A549 (cell line): Measurements from ENCODE around the gene RTL5. TPM values are rescaled to one million over a fixed set of nuclear protein-coding genes. Genes with fewer than 3 reads are reported as not detected.
A peak's percentile ranks its signal among the peaks of the same experiment; 100 is the strongest.

Source experiments
- ATAC-seq, 2 experiments: fragments of 200-7000 bp in 1 of 2; fragments of >200 bp in 1 of 2; cut with Nextera tagmentation in 1 of 2; cut with Tn5 transposase in 1 of 2; 3 replicates each; pipeline versions ENCODE4 v1.8.0 to v1.9.1; 2018 to 2020; ENCODE audit warnings: mild to moderate bottlenecking in 1 of 2, moderate library complexity in 1 of 2
- CTCF ChIA-PET: fragments of 300-600 bp; sonication (Branson Sonifier 250); formaldehyde crosslinking; extraction: SDS; loops from one replicate; lab custom pipeline; 2021; ENCODE audit warnings: antibody characterized with exemption, inconsistent platforms; lab: Yijun Ruan, JAX
- POLR2A ChIA-PET: fragments of 350-600 bp; formaldehyde crosslinking; extraction: SDS; loops from one replicate; lab custom pipeline; 2021; ENCODE audit warnings: antibody characterized with exemption, inconsistent platforms; lab: Yijun Ruan, JAX
- DNase-seq, 2 experiments: peaks; one replicate each; pipeline versions ENCODE4 v3.0.0 to v3.0.0-alpha.2; 2011 to 2016; ENCODE audit warnings: low read depth in 1 of 2, low spot score in 1 of 2
- FAIRE-seq: peaks from 2 replicates; lab custom pipeline; 2011; peaks lifted over from hg19 to GRCh38; lab: Jason Lieb, UNC
- H3K27ac ChIP-seq, 2 experiments: fragments of >200 bp; sonication (Bioruptor Twin); formaldehyde crosslinking; 3 replicates each; pipeline ENCODE4 v1.5.1; 2016 to 2017
- H3K4me1 ChIP-seq: fragments of >200 bp; sonication (Bioruptor Twin); formaldehyde crosslinking; 3 replicates; pipeline ENCODE4 v1.6.1; 2016
- H3K4me2 ChIP-seq: fragments of >200 bp; sonication (Bioruptor Twin); formaldehyde crosslinking; 3 replicates; pipeline ENCODE4 v1.6.1; 2016
- H3K4me3 ChIP-seq: fragments of >200 bp; sonication (Bioruptor Twin); formaldehyde crosslinking; 3 replicates; pipeline ENCODE4 v1.5.1; 2016
- H3K9me3 ChIP-seq: fragments of >200 bp; sonication (Bioruptor Twin); formaldehyde crosslinking; 3 replicates; pipeline ENCODE4 v1.6.1; 2016
- BHLHE40 ChIP-seq: IDR thresholded peaks from 2 replicates; pipeline ENCODE4 v1.6.1; 2012; ENCODE audit warnings: low read depth, low read length, inconsistent platforms
- CBX2 ChIP-seq: fragments of 200-600 bp; sonication (generic); IDR thresholded peaks from 2 replicates; pipeline ENCODE4 v1.6.1; 2016; ENCODE audit warnings: low read depth, mild to moderate bottlenecking, borderline replicate concordance
- CEBPB ChIP-seq, 2 experiments: fragments of >200 bp in 1 of 2; sonication (Bioruptor Twin) in 1 of 2; formaldehyde crosslinking in 1 of 2; IDR thresholded peaks; 2 replicates each; pipeline ENCODE4 v1.6.1; 2012 to 2016
- EP300 ChIP-seq, 2 experiments: fragments of >200 bp; sonication (Bioruptor Twin); formaldehyde crosslinking; IDR thresholded peaks; 2 replicates in 1 of 2; 3 replicates in 1 of 2; pipeline ENCODE4 v1.6.1; 2016 to 2017
- FOSB ChIP-seq: fragments of 250-450 bp; sonication (Bioruptor Pico); IDR thresholded peaks from 2 replicates; pipeline ENCODE4 v1.5.0; 2020; ENCODE audit warnings: mild to moderate bottlenecking, moderate library complexity
- HDAC2 ChIP-seq: fragments of 200-600 bp; sonication (generic); IDR thresholded peaks from 2 replicates; pipeline ENCODE4 v1.6.1; 2016
- HOXA7 ChIP-seq: fragments of 250-450 bp; sonication (Bioruptor Pico); IDR thresholded peaks from 2 replicates; pipeline ENCODE4 v1.5.0; 2020; ENCODE audit warnings: mild to moderate bottlenecking, moderate library complexity
- HOXB5 ChIP-seq: fragments of 250-450 bp; sonication (Bioruptor Pico); IDR thresholded peaks from 2 replicates; pipeline ENCODE4 v1.5.0; 2020; ENCODE audit warnings: mild to moderate bottlenecking, moderate library complexity
- JUN ChIP-seq, 2 experiments: fragments of >200 bp; sonication (Bioruptor Twin); formaldehyde crosslinking; IDR thresholded peaks; 2 replicates in 1 of 2; 3 replicates in 1 of 2; pipeline ENCODE4 v1.6.1; 2016 to 2017
- MAFK ChIP-seq: fragments of 450-650 bp; IDR thresholded peaks from 2 replicates; pipeline ENCODE4 v1.6.1; 2014; ENCODE audit not compliant: partially characterized antibody
- MYC ChIP-seq: IDR thresholded peaks from 2 replicates; pipeline ENCODE4 v1.6.1; 2012; ENCODE audit warnings: mild to moderate bottlenecking, inconsistent platforms, low read length, improper control_type of control experiment, borderline replicate concordance
- NPAS2 ChIP-seq: fragments of 250-450 bp; sonication (Bioruptor Pico); IDR thresholded peaks from 2 replicates; pipeline ENCODE4 v1.8.0; 2022; ENCODE audit warnings: mild to moderate bottlenecking, moderate library complexity, borderline replicate concordance
- NR3C1 ChIP-seq: fragments of >200 bp; sonication (Bioruptor Twin); formaldehyde crosslinking; IDR thresholded peaks from 3 replicates; pipeline ENCODE4 v1.6.1; 2017
- PHF8 ChIP-seq: fragments of 200-600 bp; sonication (generic); IDR thresholded peaks from 2 replicates; pipeline ENCODE4 v1.6.1; 2016; ENCODE audit warnings: low read depth, mild to moderate bottlenecking, antibody characterized with exemption, moderate library complexity, borderline replicate concordance
- RAD21 ChIP-seq, 2 experiments: fragments of >200 bp in 1 of 2; sonication (Bioruptor Twin) in 1 of 2; formaldehyde crosslinking in 1 of 2; IDR thresholded peaks in 1 of 2; conservative IDR thresholded peaks in 1 of 2; 2 replicates in 1 of 2; 3 replicates in 1 of 2; pipeline ENCODE4 v1.6.1; 2012 to 2018; ENCODE audit warnings: inconsistent platforms in 1 of 2
- RNF2 ChIP-seq: fragments of 200-600 bp; sonication (generic); IDR thresholded peaks from 2 replicates; pipeline ENCODE4 v1.6.1; 2016; ENCODE audit warnings: low read depth, mild to moderate bottlenecking, antibody characterized with exemption, moderate library complexity, borderline replicate concordance
- ZSCAN20 ChIP-seq: fragments of 250-450 bp; sonication (Bioruptor Pico); IDR thresholded peaks from 2 replicates; pipeline ENCODE4 v1.8.0; 2022; ENCODE audit warnings: mild to moderate bottlenecking, moderate library complexity
- WGBS: methylation state at CpG from one replicate; pipeline ENCODE4 v1.1.6; 2017; ENCODE audit errors: missing lambda C conversion rate; 5-methylcytosine and 5-hydroxymethylcytosine counted together
- polyA plus RNA-seq, 4 experiments: library from polyadenylated mRNA; depleted of rRNA in 3 of 4; stranded (reverse); fragments of >200 nt; fragmentation: RNase III in 1 of 4; extraction: RNeasy Plus Mini Kit Qiagen cat#74134 plus additional on column Dnase treatment in 1 of 4; gene quantifications; 2 replicates in 3 of 4; 3 replicates in 1 of 4; pipeline ENCODE4 v1.2.3, GENCODE V29; 2011 to 2017
- TF ChIP-seq, protein P1 (sequence below): fragments of 450-650 bp; IDR thresholded peaks from 2 replicates; pipeline ENCODE4 v1.6.1; 2014; ENCODE audit warnings: antibody characterized with exemption
- TF ChIP-seq, protein P2 (sequence below): fragments of 250-450 bp; sonication (Bioruptor Pico); IDR thresholded peaks from 2 replicates; pipeline ENCODE4 v1.5.0; 2021; ENCODE audit warnings: mild to moderate bottlenecking, moderate library complexity, borderline replicate concordance
- TF ChIP-seq, protein P3 (sequence below): fragments of 150-350 bp; IDR thresholded peaks from 2 replicates; pipeline ENCODE4 v1.6.1; 2014; ENCODE audit warnings: low read depth, mild to moderate bottlenecking, low read length

RTL5 gene
- polyA plus RNA-seq, 2 of the 4 experiments (the other 2 are of a cell fraction) = 1.2 to 2.9 TPM

DNA sequence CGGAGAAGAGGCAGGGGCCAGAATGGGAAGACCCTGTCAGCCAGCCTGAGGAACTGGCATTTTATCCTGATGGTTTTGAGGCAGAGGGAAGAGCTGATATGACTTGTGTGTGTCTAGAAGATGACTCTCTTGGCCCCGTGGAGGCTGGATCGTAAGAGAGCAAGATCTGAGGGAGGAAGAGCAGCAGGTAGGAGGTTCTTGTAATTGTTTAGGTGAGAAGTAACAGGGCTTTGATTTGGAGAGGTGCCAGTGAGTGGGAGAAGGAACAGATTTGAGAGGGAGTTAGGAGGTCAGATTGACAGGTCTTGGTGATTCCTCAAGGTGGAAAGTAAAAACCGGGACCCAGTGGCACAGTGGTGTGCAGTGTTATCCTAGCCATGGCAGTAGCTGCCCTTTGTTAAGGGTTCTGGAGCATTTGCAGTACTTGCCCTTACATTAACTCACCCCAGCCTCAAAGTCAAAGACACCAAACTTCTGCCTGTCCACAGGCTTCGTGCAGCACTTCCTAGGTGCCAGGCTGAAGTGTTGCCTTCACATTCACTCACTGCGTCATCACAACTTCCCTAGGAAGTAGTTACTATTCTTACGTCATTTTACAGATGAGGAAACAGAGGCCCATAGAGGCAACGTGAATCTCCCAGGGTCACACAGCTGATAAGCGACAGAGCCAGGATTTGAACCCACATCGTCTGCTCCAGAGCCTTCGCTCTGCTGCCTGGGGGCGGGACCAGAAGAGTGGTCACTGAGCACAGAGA, 23.7 kb downstream of the RTL5 start:
- Histone ChIP-seq H3K9me3 (no peaks in the 10 kb centered on the region), H3K4me3 (no peak overlapping the region)
- TF ChIP-seq HOXA7 (CRISPR knock-in tag) (no peak), ZSCAN20 (CRISPR knock-in tag) (no peak), HOXB5 (CRISPR knock-in tag) (no peak), HDAC2 (no peak), PHF8 (no peak), RNF2 (no peak), RAD21 (conservative IDR thresholded peaks at IDR 0.05 in 1 of 2, IDR thresholded peaks at IDR 0.05 in 1 of 2) (no peak), NPAS2 (CRISPR knock-in tag) (no peak), FOSB (CRISPR knock-in tag) (no peak), MAFK (no peak), EP300 (IDR thresholded peaks at IDR 0.05) (no peak), JUN (IDR thresholded peaks at IDR 0.05) (no peak), MYC (no peak), CBX2 (no peak), BHLHE40 (no peak)
- TF ChIP-seq, protein P1, sequence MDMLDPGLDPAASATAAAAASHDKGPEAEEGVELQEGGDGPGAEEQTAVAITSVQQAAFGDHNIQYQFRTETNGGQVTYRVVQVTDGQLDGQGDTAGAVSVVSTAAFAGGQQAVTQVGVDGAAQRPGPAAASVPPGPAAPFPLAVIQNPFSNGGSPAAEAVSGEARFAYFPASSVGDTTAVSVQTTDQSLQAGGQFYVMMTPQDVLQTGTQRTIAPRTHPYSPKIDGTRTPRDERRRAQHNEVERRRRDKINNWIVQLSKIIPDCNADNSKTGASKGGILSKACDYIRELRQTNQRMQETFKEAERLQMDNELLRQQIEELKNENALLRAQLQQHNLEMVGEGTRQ = no peak
- TF ChIP-seq, protein P2, sequence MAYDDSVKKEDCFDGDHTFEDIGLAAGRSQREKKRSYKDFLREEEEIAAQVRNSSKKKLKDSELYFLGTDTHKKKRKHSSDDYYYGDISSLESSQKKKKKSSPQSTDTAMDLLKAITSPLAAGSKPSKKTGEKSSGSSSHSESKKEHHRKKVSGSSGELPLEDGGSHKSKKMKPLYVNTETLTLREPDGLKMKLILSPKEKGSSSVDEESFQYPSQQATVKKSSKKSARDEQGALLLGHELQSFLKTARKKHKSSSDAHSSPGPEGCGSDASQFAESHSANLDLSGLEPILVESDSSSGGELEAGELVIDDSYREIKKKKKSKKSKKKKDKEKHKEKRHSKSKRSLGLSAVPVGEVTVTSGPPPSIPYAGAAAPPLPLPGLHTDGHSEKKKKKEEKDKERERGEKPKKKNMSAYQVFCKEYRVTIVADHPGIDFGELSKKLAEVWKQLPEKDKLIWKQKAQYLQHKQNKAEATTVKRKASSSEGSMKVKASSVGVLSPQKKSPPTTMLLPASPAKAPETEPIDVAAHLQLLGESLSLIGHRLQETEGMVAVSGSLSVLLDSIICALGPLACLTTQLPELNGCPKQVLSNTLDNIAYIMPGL (CRISPR knock-in tag) = no peak
- TF ChIP-seq, protein P3, sequence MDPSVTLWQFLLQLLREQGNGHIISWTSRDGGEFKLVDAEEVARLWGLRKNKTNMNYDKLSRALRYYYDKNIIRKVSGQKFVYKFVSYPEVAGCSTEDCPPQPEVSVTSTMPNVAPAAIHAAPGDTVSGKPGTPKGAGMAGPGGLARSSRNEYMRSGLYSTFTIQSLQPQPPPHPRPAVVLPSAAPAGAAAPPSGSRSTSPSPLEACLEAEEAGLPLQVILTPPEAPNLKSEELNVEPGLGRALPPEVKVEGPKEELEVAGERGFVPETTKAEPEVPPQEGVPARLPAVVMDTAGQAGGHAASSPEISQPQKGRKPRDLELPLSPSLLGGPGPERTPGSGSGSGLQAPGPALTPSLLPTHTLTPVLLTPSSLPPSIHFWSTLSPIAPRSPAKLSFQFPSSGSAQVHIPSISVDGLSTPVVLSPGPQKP = no peak
- TF ChIP-seq, all 56 proteins: peak for 0
- no peak for ATAC-seq
- no peak for FAIRE-seq
- peak overlapping the region; percentile 22; the same call in 2 of the 3 replicates for H3K4me2 ChIP-seq
- ChIA-PET POLR2A (no interaction called here), CTCF (no interaction called here)
- 87% methylated on average over 12 of the region's 12 CpGs for WGBS
- peaks cover 38% of the 10 kb centered on the region for H3K4me1 ChIP-seq
- no peak for DNase-seq
- peak overlapping the region in 1 of 2 experiments; percentile 47; a peak in 2 of 6 replicates for H3K27ac ChIP-seq

DNA sequence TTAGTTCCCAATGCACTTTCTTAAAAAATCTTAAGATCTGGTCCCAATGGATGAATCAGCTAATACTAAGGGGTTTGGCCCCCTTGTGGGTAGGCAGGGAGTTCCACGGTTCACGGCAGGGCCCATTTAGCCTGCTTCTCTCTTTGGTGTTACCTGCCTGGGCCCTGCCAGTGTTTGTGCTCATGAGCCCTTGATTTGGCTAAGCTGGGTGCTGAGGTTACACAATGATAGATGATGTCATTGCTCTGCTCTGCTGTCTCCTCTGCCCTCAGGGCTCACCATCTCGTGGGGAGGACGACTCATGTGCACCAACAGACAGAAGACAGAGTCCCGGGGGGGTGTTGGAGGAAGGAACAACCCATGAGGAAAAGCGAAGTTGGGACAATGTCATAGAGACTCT, 24.4 kb downstream of the RTL5 start:
- DNase-seq (peak in 1 of 2 experiments; percentile 51), FAIRE-seq (peak; percentile 7), ATAC-seq (peak; percentile 64 to 83)
- Histone ChIP-seq H3K9me3 (no peaks in the 10 kb centered on the region), H3K27ac (peak overlapping the region in 1 of 2 experiments; percentile 47; a peak in 2 of 6 replicates), H3K4me2 (peak overlapping the region; percentile 22), H3K4me3 (no peak overlapping the region), H3K4me1 (peaks cover 43% of the 10 kb centered on the region)
- ChIA-PET POLR2A (no interaction called here), CTCF (interaction anchor here (0.7 to 0.8 kb wide), 2 partner anchors 9 to 20 kb away, joined by 3 to 4 read pairs; no protein-coding TSS in a partner anchor)
- TF ChIP-seq CEBPB (IDR thresholded peaks at IDR 0.05) (peak in 1 of 2 experiments; percentile 41; a peak in 2 of 4 replicates), NR3C1 (no peak)
- WGBS = 34% methylated on average over 6 of the region's 6 CpGs
